ENCODE results near the gene TGDS. TPM values are rescaled to one million over a fixed set of nuclear protein-coding genes. Genes with fewer than 3 reads are reported as not detected.

The TGDS gene
- total RNA-seq, 2 experiments from 2014 or later = 7.7 to 8.0 TPM

DNA sequence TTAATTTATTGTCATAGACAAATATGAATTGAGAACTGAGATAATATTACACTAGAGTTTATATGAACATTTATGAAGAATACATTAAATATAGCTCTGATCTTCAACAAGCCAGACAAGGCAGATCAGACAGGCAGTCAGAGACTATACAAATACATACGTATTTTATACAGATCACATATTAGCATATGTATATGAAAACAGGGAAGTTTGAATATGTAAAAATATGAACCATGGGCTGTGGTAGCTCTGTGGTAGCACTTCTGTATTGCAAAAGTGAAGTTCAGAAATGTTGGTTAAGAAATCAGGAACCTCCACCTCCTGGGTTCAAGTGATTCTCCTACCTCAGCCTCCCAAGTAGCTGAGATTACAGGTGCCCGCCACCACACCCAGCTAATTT is 26.4 kb upstream of the TGDS start:
- no TSS peak for BruUV-seq (replicated peaks)
- H3K9me3 ChIP-seq (ENCODE audit: low read length) = no peaks in the 10 kb centered on the region
- no peak overlapping the region for H2AFZ ChIP-seq (ENCODE audit: low read length)
- no peak for DNase-seq (ENCODE audit: low spot score)
- H3K27ac ChIP-seq (ENCODE audit: low read depth, low read length, poor library complexity, severe bottlenecking) = no peak overlapping the region
- H3K4me3 ChIP-seq (ENCODE audit: low read depth, low read length, poor library complexity, severe bottlenecking) = no peak overlapping the region
- no peaks in the 10 kb centered on the region for H4K20me1 ChIP-seq (ENCODE audit: insufficient read depth, low read length)
- intact Hi-C loops (cut with micrococcal nuclease; ENCODE audit: unreplicated experiment) = no loop called here
- CTCF ChIA-PET (ENCODE audit: unreplicated experiment) = no interaction called here
- TF ChIP-seq EZH2phosphoT487 (IDR thresholded peaks at IDR 0.05; ENCODE audit: borderline replicate concordance, low read depth, low read length) = no peak
- TF ChIP-seq, protein P1, sequence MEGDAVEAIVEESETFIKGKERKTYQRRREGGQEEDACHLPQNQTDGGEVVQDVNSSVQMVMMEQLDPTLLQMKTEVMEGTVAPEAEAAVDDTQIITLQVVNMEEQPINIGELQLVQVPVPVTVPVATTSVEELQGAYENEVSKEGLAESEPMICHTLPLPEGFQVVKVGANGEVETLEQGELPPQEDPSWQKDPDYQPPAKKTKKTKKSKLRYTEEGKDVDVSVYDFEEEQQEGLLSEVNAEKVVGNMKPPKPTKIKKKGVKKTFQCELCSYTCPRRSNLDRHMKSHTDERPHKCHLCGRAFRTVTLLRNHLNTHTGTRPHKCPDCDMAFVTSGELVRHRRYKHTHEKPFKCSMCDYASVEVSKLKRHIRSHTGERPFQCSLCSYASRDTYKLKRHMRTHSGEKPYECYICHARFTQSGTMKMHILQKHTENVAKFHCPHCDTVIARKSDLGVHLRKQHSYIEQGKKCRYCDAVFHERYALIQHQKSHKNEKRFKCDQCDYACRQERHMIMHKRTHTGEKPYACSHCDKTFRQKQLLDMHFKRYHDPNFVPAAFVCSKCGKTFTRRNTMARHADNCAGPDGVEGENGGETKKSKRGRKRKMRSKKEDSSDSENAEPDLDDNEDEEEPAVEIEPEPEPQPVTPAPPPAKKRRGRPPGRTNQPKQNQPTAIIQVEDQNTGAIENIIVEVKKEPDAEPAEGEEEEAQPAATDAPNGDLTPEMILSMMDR (conservative IDR thresholded peaks at IDR 0.05; ENCODE audit: low read length) = no peak
- POLR2A ChIA-PET = interaction anchor here (0.8 kb wide), 1 partner anchor 68 kb away, joined by 4 read pairs; no protein-coding TSS in a partner anchor
- H3K4me1 ChIP-seq (ENCODE audit: insufficient read depth, low read length, poor library complexity, severe bottlenecking) = no peaks in the 10 kb centered on the region
- H3K36me3 ChIP-seq (ENCODE audit: insufficient read depth, low read length) = peaks cover 47% of the 10 kb centered on the region
- no peak overlapping the region for H3K4me2 ChIP-seq (ENCODE audit: low read length)
- H3K79me2 ChIP-seq (ENCODE audit: insufficient read depth, low read depth, low read length) = no peaks in the 10 kb centered on the region
- no peaks in the 10 kb centered on the region for H3K9me2 ChIP-seq (ENCODE audit: insufficient read depth, low read length)

DNA sequence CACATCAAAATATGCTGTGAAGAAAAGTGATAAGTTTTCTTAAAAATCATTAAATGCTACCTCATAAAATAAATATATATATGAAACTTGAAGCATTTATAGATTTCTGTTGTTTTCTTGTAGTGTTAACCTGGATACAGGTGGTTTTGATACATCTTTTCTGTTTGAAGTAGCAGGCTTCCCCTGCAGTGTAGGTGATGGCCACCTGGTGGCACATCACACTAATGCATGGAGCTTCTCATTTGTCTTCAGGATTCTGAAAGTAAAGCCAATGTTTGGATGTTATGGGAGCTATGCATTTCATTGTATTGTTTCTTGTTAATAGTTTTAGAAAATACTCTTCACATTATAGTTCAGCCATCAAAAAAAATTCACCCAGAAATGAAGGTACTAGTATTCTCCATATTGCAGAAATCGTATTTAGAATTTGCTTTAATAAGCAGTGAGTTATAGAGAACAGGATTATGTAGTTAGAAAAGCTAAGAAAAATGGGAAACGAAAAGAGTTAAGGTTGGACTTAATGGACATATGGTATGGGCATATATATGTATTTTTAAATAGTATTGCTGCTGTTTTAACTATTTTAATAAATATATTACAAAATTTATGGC is 24.4 kb upstream of the TGDS start:
- no peaks in the 10 kb centered on the region for H3K9me3 ChIP-seq (ENCODE audit: low read length)
- no peaks in the 10 kb centered on the region for H3K4me1 ChIP-seq (ENCODE audit: insufficient read depth, low read length, poor library complexity, severe bottlenecking)
- H3K27ac ChIP-seq (ENCODE audit: low read depth, low read length, poor library complexity, severe bottlenecking) = no peak overlapping the region
- H4K20me1 ChIP-seq (ENCODE audit: insufficient read depth, low read length) = no peaks in the 10 kb centered on the region
- no peaks in the 10 kb centered on the region for H3K79me2 ChIP-seq (ENCODE audit: insufficient read depth, low read depth, low read length)
- TF ChIP-seq, protein P1 (conservative IDR thresholded peaks at IDR 0.05; ENCODE audit: low read length) = peak; percentile 76
- no peak for TF ChIP-seq EZH2phosphoT487 (IDR thresholded peaks at IDR 0.05; ENCODE audit: borderline replicate concordance, low read depth, low read length)
- DNase-seq (ENCODE audit: low spot score) = peak; percentile 39
- ChIA-PET CTCF (ENCODE audit: unreplicated experiment) (no interaction called here), POLR2A (interaction anchor here (0.6 to 1.2 kb wide), 3 partner anchors 12 to 562 kb away, joined by 3 to 4 read pairs (median 3); no protein-coding TSS in a partner anchor)
- H3K4me2 ChIP-seq (ENCODE audit: low read length) = no peak overlapping the region
- peaks cover 40% of the 10 kb centered on the region for H3K36me3 ChIP-seq (ENCODE audit: insufficient read depth, low read length)
- BruUV-seq (replicated peaks) = no TSS peak
- no peak overlapping the region for H2AFZ ChIP-seq (ENCODE audit: low read length)
- intact Hi-C loops (cut with micrococcal nuclease; ENCODE audit: unreplicated experiment) = no loop called here
- no peak overlapping the region for H3K4me3 ChIP-seq (ENCODE audit: low read depth, low read length, poor library complexity, severe bottlenecking)
- no peaks in the 10 kb centered on the region for H3K9me2 ChIP-seq (ENCODE audit: insufficient read depth, low read length)

DNA sequence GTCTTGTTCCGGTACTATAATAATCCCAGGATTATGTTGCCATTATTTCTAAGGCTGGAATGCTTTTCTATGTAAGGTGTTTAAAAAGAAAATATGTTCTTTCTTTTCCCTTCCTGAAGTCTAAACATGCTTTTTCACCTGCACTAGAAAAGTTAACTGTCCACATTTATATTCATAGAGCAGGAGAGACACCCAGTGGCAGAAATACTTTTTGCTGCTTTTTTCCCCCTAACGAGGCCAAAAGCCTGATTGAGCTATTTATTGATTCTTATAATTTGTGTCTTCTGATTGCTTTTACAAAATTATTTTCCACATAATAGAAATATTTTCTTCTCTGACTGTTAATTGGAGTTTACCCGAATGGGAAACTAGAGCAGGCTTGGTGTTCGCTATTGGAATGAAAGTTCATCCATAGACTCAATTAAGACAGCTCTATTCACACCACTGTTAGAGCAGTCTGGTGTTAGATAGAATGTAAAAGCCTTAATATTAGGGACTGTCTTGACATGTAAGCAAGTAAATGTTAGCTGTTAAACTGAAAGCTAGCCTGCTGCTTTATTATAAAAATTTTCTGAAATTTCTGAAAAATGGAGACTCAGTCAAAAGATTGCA is 21.5 kb upstream of the TGDS start:
- POLR2A ChIA-PET = interaction anchor here (1.1 to 1.6 kb wide), 2 partner anchors 9 to 182 kb away, joined by 3 to 6 read pairs; no protein-coding TSS in a partner anchor
- CTCF ChIA-PET (ENCODE audit: unreplicated experiment) = interaction anchor here (0.8 to 1.5 kb wide), 3 partner anchors 21 to 185 kb away, joined by 3 to 4 read pairs (median 3); partner anchors contain the start of gene TGDS

More for the DNA sequence above, 21.5 kb upstream of the TGDS start:
- no peaks in the 10 kb centered on the region for H3K9me2 ChIP-seq (ENCODE audit: insufficient read depth, low read length)
- BruUV-seq (replicated peaks) = no TSS peak
- no peak overlapping the region for H3K4me3 ChIP-seq (ENCODE audit: low read depth, low read length, poor library complexity, severe bottlenecking)
- peak; percentile 34 for DNase-seq (ENCODE audit: low spot score)
- no peaks in the 10 kb centered on the region for H3K4me1 ChIP-seq (ENCODE audit: insufficient read depth, low read length, poor library complexity, severe bottlenecking)
- TF ChIP-seq, protein P1 (conservative IDR thresholded peaks at IDR 0.05; ENCODE audit: low read length) = peak; percentile 79
- TF ChIP-seq EZH2phosphoT487 (IDR thresholded peaks at IDR 0.05; ENCODE audit: borderline replicate concordance, low read depth, low read length) = no peak
- no peak overlapping the region for H3K27ac ChIP-seq (ENCODE audit: low read depth, low read length, poor library complexity, severe bottlenecking)
- no peak overlapping the region for H3K4me2 ChIP-seq (ENCODE audit: low read length)
- intact Hi-C loops (cut with micrococcal nuclease; ENCODE audit: unreplicated experiment) = loop anchor here (1.0 kb wide), 1 partner anchor 182 kb away; no protein-coding TSS in a partner anchor
- peaks cover 39% of the 10 kb centered on the region for H3K36me3 ChIP-seq (ENCODE audit: insufficient read depth, low read length)
- no peaks in the 10 kb centered on the region for H3K9me3 ChIP-seq (ENCODE audit: low read length)
- no peaks in the 10 kb centered on the region for H3K79me2 ChIP-seq (ENCODE audit: insufficient read depth, low read depth, low read length)
- H4K20me1 ChIP-seq (ENCODE audit: insufficient read depth, low read length) = no peaks in the 10 kb centered on the region
- H2AFZ ChIP-seq (ENCODE audit: low read length) = no peak overlapping the region

Measured in OCI-LY7 (cell line).